CD4-positive, alpha-beta T cell treated with Interleukin-10 for 1 hour (primary cell): Measurements from ENCODE around the gene STRN3.
A peak's percentile ranks its signal among the peaks of the same experiment; 100 is the strongest.
"Not testable (repeated sequence)": the region's sequence is repeated elsewhere in the genome, so short reads cannot be mapped to it uniquely, and the experiment has no call there.

Experiments
- DNase-seq: peaks from one replicate; pipeline ENCODE4 v3.0.0-alpha.2; 2020

STRN3 gene

GRCh38 chr14:30998100-30998706, 28.0 kb downstream of the STRN3 start:
- DNase-seq = no peak

- no peak for DNase-seq
Observed at GRCh38 chr14:30996892-30997659, 29.1 kb downstream of the STRN3 start.

GRCh38 chr14:30995689-30996088, 30.5 kb downstream of the STRN3 start:
- no peak for DNase-seq

- DNase-seq = no peak
Observed at GRCh38 chr14:30994681-30995620, 31.2 kb downstream of the STRN3 start.

GRCh38 chr14:30993071-30993470, 33.1 kb downstream of the STRN3 start:
- DNase-seq = no peak

GRCh38 chr14:30991408-30991807, 34.8 kb downstream of the STRN3 start:
- DNase-seq = no peak

- DNase-seq = no peak
Observed at GRCh38 chr14:30990770-30991169, 35.4 kb downstream of the STRN3 start.

- no peak for DNase-seq
Observed at GRCh38 chr14:30988509-30988908, 37.7 kb downstream of the STRN3 start.

- no peak for DNase-seq
Observed at GRCh38 chr14:30985796-30986195, 40.4 kb downstream of the STRN3 start.

- no peak for DNase-seq
Observed at GRCh38 chr14:30983858-30984257, 42.3 kb downstream of the STRN3 start.

GRCh38 chr14:30982533-30982932, 43.6 kb downstream of the STRN3 start:
- no peak for DNase-seq

- DNase-seq = no peak
Observed at GRCh38 chr14:30980980-30981379, 45.2 kb downstream of the STRN3 start.

GRCh38 chr14:30980106-30980704, 46.0 kb downstream of the STRN3 start:
- DNase-seq = peak; percentile 75

GRCh38 chr14:30977752-30978151, 48.4 kb downstream of the STRN3 start:
- no peak for DNase-seq

GRCh38 chr14:30974628-30975027, 51.6 kb downstream of the STRN3 start:
- DNase-seq = no peak

GRCh38 chr14:30972882-30973582, 53.1 kb downstream of the STRN3 start:
- DNase-seq = no peak

- DNase-seq = not testable (repeated sequence)
Observed at GRCh38 chr14:30972036-30972732, 54.0 kb downstream of the STRN3 start.

GRCh38 chr14:30971586-30971985, 54.6 kb downstream of the STRN3 start:
- no peak for DNase-seq

GRCh38 chr14:30969796-30970195, 56.4 kb downstream of the STRN3 start:
- DNase-seq = not testable (repeated sequence)

- not testable (repeated sequence) for DNase-seq
Observed at GRCh38 chr14:30967364-30968098, 58.6 kb downstream of the STRN3 start.
